Upper lobe of left lung (tissue), 4 donors: Measurements from ENCODE around the gene ZNF599.

ENCODE experiments used
- CTCF ChIP-seq, 6 experiments: fragments of 450-650 bp in 4 of 6; fragments of 200-600 bp in 2 of 6; sonication (generic) in 2 of 6; IDR thresholded peaks; one replicate each; pipeline ENCODE4 v1.5.1; 2016 to 2019; ENCODE audit warnings: antibody characterized with exemption in 6 of 6
- EP300 ChIP-seq, 4 donors: sonication (generic); formaldehyde crosslinking; IDR thresholded peaks; one replicate each; pipeline ENCODE4 v1.5.1; 2017; ENCODE audit warnings: antibody characterized with exemption in 4 of 4, control low read depth in 2 of 4
- POLR2A ChIP-seq, 4 donors: fragments of 450-650 bp; IDR thresholded peaks; one replicate each; pipeline ENCODE4 v1.5.1; 2016 to 2017; ENCODE audit warnings: antibody characterized with exemption in 4 of 4, mild to moderate bottlenecking in 2 of 4
- POLR2AphosphoS5 ChIP-seq, 2 donors: sonication (generic); formaldehyde crosslinking; IDR thresholded peaks; one replicate each; pipeline ENCODE4 v1.5.1; 2017; ENCODE audit warnings: antibody characterized with exemption in 2 of 2

GRCh38 chr19:34793565-34793964 lies 20.6 kb upstream of the ZNF599 start:
- TF ChIP-seq CTCF (IDR thresholded peaks at IDR 0.05) (no peak), POLR2A (IDR thresholded peaks at IDR 0.05) (no peak), POLR2AphosphoS5 (IDR thresholded peaks at IDR 0.05) (no peak), EP300 (IDR thresholded peaks at IDR 0.05) (no peak)
